CD14-positive monocyte (primary cell): ENCODE data around the gene EGLN2. TPM values are rescaled to one million over a fixed set of nuclear protein-coding genes. Genes with fewer than 3 reads are reported as not detected.
A peak's percentile ranks its signal among the peaks of the same experiment; 100 is the strongest.

ENCODE experiments used
- DNase-seq, 3 donors: peaks; one replicate each; pipeline ENCODE4 v3.0.0-alpha.2; 2011 to 2022
- H2AFZ ChIP-seq: 2 replicates; pipeline ENCODE4 v1.6.0; 2012; ENCODE audit warnings: mild to moderate bottlenecking, low read depth, low read length, inconsistent platforms; ENCODE audit not compliant: insufficient read depth, poor library complexity, severe bottlenecking
- H3K27ac ChIP-seq, 2 donors: 1 replicate in 1 of 2; 2 replicates in 1 of 2; pipeline ENCODE4 v1.5.1; 2012 to 2013; ENCODE audit warnings: low read length in 2 of 2, control low read depth in 1 of 2, inconsistent platforms in 1 of 2, low read depth in 1 of 2, mild to moderate bottlenecking in 1 of 2
- H3K27me3 ChIP-seq, 2 donors: one replicate each; pipeline versions ENCODE4 v1.6.0 to v1.6.1; 2011 to 2013; ENCODE audit warnings: low read length in 2 of 2; ENCODE audit not compliant: control insufficient read depth in 2 of 2, insufficient read depth in 2 of 2
- H3K36me3 ChIP-seq, 2 donors: replicated peaks in 1 of 2; 1 replicate in 1 of 2; 2 replicates in 1 of 2; pipeline versions ENCODE4 v1.5.1 to v1.6.1; 2012 to 2013; ENCODE audit warnings: low read length in 2 of 2, control low read depth in 1 of 2, inconsistent platforms in 1 of 2, mild to moderate bottlenecking in 1 of 2; ENCODE audit not compliant: insufficient read depth in 2 of 2, control insufficient read depth in 1 of 2
- H3K4me1 ChIP-seq, 2 donors: 1 replicate in 1 of 2; 2 replicates in 1 of 2; pipeline versions ENCODE4 v1.5.1 to v1.6.1; 2012 to 2013; ENCODE audit warnings: low read length in 2 of 2, control low read depth in 1 of 2, inconsistent platforms in 1 of 2, mild to moderate bottlenecking in 1 of 2, moderate library complexity in 1 of 2; ENCODE audit not compliant: insufficient read depth in 2 of 2, control insufficient read depth in 1 of 2
- H3K4me2 ChIP-seq: replicated peaks from 2 replicates; pipeline ENCODE3; 2012; ENCODE audit warnings: low read length, moderate library complexity, mild to moderate bottlenecking; ENCODE audit not compliant: poor library complexity, severe bottlenecking; ENCODE audit errors: extremely low read depth
- H3K4me3 ChIP-seq, 3 experiments: fragments of 200-600 bp in 1 of 3; sonication (generic) in 1 of 3; replicated peaks in 1 of 3; 1 replicate in 2 of 3; 2 replicates in 1 of 3; pipeline ENCODE4 v1.5.1; 2011 to 2013; ENCODE audit warnings: low read length in 3 of 3, mild to moderate bottlenecking in 3 of 3, control low read depth in 2 of 3, low read depth in 2 of 3, inconsistent platforms in 1 of 3, moderate library complexity in 1 of 3
- H3K79me2 ChIP-seq: 2 replicates; pipeline ENCODE4 v1.6.0; 2012; ENCODE audit warnings: mild to moderate bottlenecking, control low read depth, inconsistent platforms, low read length, moderate library complexity; ENCODE audit not compliant: insufficient read depth
- H3K9ac ChIP-seq: 2 replicates; pipeline ENCODE4 v1.6.0; 2017; ENCODE audit warnings: low read length, mild to moderate bottlenecking; ENCODE audit not compliant: insufficient read depth, poor library complexity, severe bottlenecking
- H3K9me3 ChIP-seq, 2 donors: replicated peaks in 1 of 2; 1 replicate in 1 of 2; 2 replicates in 1 of 2; pipeline versions ENCODE4 v1.5.1 to v1.6.1; 2012 to 2013; ENCODE audit warnings: low read length in 2 of 2, control low read depth in 1 of 2; ENCODE audit not compliant: control insufficient read depth in 1 of 2, insufficient read depth in 1 of 2
- H4K20me1 ChIP-seq: 2 replicates; pipeline ENCODE4 v1.6.0; 2012; ENCODE audit warnings: mild to moderate bottlenecking, low read length, control low read depth, moderate library complexity; ENCODE audit not compliant: insufficient read depth
- H3K27ac Mint-ChIP-seq, 7 donors: one replicate each; pipeline ENCODE4 v1.8.0; 2020; ENCODE audit warnings: mild to moderate bottlenecking in 7 of 7, mixed read lengths in 7 of 7, moderate library complexity in 6 of 7, inconsistent platforms in 2 of 7
- H3K27me3 Mint-ChIP-seq, 3 donors: one replicate each; pipeline ENCODE4 v1.8.0; 2021 to 2022; ENCODE audit warnings: low read depth in 3 of 3, mild to moderate bottlenecking in 3 of 3, mixed read lengths in 3 of 3, moderate library complexity in 3 of 3, inconsistent platforms in 1 of 3
- H3K36me3 Mint-ChIP-seq, 2 donors: one replicate each; pipeline ENCODE4 v1.8.0; 2020; ENCODE audit warnings: mixed read lengths in 2 of 2, inconsistent platforms in 1 of 2, mild to moderate bottlenecking in 1 of 2
- H3K4me1 Mint-ChIP-seq: one replicate; pipeline ENCODE4 v1.8.0; 2020; ENCODE audit warnings: mild to moderate bottlenecking, mixed read lengths
- H3K4me3 Mint-ChIP-seq, 2 donors: one replicate each; pipeline ENCODE4 v1.8.0; 2020; ENCODE audit warnings: mild to moderate bottlenecking in 2 of 2, mixed read lengths in 2 of 2, moderate library complexity in 1 of 2
- H3K9me3 Mint-ChIP-seq, 7 donors: one replicate each; pipeline ENCODE4 v1.8.0; 2020 to 2022; ENCODE audit warnings: mixed read lengths in 7 of 7, mild to moderate bottlenecking in 6 of 7, moderate library complexity in 6 of 7, inconsistent platforms in 2 of 7
- WGBS: methylation state at CpG from one replicate; pipeline ENCODE4 v1.1.5; 2013; ENCODE audit warnings: missing lambda C conversion rate; ENCODE audit not compliant: insufficient coverage; 5-methylcytosine and 5-hydroxymethylcytosine counted together
- intact Hi-C, 2 donors: fragments of 100-400 bp; cut with micrococcal nuclease; formaldehyde crosslinking; loops; one replicate each; pipeline versions ENCODE4 v1.15.0 to v1.15.1; 2023
- polyA plus RNA-seq, 3 donors: library from polyadenylated mRNA; depleted of rRNA in 1 of 3; unstranded in 2 of 3; stranded (reverse) in 1 of 3; fragments of 300-500 nt in 2 of 3; fragments of >200 nt in 1 of 3; fragmentation: Illumina TruSeq in 2 of 3; gene quantifications; 1 replicate in 2 of 3; 2 replicates in 1 of 3; pipeline ENCODE4 v1.2.3, GENCODE V29; 2012 to 2021
- TF ChIP-seq, protein P1 (sequence below): fragments of 200-600 bp; IDR thresholded peaks from one replicate; pipeline ENCODE4 v1.8.0; 2022; ENCODE audit warnings: antibody characterized with exemption, mild to moderate bottlenecking

Gene EGLN2
- polyA plus RNA-seq, 3 donors, result 60.6 to 76.8 (median 64.5) TPM

DNA sequence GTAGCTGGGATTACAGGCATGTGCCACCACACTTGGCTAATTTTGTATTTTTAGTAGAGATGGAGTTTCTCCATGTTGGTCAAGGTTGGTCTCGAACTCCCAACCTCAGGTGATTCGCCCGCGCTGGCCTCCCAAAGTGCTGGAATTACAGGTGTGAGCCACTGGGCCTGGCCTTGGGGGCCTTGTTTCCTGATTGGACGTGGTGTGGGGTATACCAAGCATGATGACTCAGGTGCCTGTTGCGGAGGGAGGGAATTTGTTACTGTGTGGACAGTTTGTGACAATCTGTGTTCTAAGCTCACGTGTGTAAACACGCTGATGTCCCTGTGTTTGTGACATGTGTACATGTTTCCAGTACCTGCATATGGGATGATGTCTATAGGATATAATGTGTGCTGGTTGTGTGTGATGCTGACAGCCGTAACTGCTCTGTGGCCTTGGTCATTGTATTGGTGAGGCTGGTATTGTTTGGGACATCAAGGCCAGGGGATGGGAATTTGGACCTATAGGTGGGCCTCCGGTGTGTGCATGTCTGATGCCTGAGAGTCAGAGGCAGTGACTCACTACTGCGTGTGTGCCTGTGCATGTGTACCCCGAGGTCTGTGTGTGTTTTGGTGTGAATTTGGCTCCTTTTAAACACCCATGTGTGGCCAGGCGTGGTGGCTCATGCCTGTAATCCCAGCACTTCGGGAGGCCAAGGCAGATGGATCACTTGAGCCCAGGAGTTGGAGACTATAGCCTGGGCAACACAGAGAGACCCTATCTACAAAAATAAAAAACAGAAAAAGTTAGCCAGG lies 1.6 kb upstream of the EGLN2 start:
- H3K9me3 Mint-ChIP-seq, result no peaks in the 10 kb centered on the region
- peak overlapping the region in 1 of 2 donors; percentile 90 for H3K4me3 Mint-ChIP-seq
- intact Hi-C loops, result loop anchor here in 1 of 2 donors (5.0 kb wide), 1 partner anchor 45 kb away; the partner anchor contains the start of genes ACTMAP and SNRPA
- Histone ChIP-seq H3K4me3 (peak overlapping the region in 1 of 3 experiments; percentile 79), H3K4me1 (peaks cover 36 to 39% of the 10 kb centered on the region in 2 donors), H3K4me2 (peak overlapping the region; percentile 83), H3K36me3 (peaks cover 24 to 38% of the 10 kb centered on the region in 2 donors), H4K20me1 (peaks cover 30% of the 10 kb centered on the region), H3K27ac (peak overlapping the region; percentile 93 to 94), H3K9ac (no peak overlapping the region), H3K9me3 (no peaks in the 10 kb centered on the region), H2AFZ (peak overlapping the region; percentile 70), H3K79me2 (peaks cover 33% of the 10 kb centered on the region), H3K27me3 (no peaks in the 10 kb centered on the region)
- H3K4me1 Mint-ChIP-seq, result peaks cover 46% of the 10 kb centered on the region
- H3K27me3 Mint-ChIP-seq, result peaks cover 0 to 6% (median 0%) of the 10 kb centered on the region in 3 donors
- 94% methylated on average over 10 of the region's 14 CpGs for WGBS
- peak overlapping the region; percentile 85 to 99 (median 98) for H3K27ac Mint-ChIP-seq
- DNase-seq, result no peak
- peaks cover 34 to 57% of the 10 kb centered on the region in 2 donors for H3K36me3 Mint-ChIP-seq
- TF ChIP-seq, protein P1, sequence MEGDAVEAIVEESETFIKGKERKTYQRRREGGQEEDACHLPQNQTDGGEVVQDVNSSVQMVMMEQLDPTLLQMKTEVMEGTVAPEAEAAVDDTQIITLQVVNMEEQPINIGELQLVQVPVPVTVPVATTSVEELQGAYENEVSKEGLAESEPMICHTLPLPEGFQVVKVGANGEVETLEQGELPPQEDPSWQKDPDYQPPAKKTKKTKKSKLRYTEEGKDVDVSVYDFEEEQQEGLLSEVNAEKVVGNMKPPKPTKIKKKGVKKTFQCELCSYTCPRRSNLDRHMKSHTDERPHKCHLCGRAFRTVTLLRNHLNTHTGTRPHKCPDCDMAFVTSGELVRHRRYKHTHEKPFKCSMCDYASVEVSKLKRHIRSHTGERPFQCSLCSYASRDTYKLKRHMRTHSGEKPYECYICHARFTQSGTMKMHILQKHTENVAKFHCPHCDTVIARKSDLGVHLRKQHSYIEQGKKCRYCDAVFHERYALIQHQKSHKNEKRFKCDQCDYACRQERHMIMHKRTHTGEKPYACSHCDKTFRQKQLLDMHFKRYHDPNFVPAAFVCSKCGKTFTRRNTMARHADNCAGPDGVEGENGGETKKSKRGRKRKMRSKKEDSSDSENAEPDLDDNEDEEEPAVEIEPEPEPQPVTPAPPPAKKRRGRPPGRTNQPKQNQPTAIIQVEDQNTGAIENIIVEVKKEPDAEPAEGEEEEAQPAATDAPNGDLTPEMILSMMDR, result no peak

DNA sequence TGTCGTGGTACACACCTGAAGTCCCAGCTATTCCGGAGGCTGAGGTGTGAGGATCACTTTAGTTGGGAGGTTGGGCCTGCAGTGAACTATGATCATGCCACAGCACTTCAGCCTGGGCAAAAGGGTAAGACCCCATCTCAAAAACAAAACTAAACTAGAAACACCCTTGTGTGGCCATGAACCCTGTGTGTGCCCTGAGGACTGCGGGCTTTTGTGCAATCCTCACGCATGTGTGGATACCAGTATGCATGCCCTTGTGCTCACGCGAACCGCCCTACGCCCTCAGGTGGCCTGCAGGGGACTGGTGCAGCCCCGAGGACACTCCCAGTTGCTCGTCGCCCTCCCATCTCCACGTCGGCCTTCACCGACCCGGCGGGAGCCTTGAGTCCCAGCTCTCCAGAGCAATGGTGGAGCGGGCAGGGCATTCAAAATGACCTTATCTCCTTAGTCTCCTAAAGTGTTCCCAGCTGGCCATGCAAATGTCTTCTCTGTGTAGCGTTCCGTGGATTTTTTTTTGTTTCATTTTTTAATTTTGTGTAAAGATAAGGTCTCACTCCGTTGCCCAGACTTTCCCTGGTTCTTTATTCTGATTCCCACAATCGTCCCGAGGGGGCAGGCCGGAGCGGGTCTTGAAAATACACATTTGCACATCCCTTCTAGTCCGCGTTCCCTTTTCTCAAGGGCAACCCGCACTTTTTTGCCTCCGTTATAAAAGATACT lies 868 bp upstream of the EGLN2 start:
- H3K4me1 ChIP-seq, result peaks cover 44 to 46% of the 10 kb centered on the region in 2 donors
- peaks cover 0 to 5% (median 0%) of the 10 kb centered on the region in 3 donors for H3K27me3 Mint-ChIP-seq

More for the DNA sequence above, 868 bp upstream of the EGLN2 start:
- H3K4me1 Mint-ChIP-seq, result peaks cover 52% of the 10 kb centered on the region
- Histone ChIP-seq H2AFZ (peak overlapping the region; percentile 70), H4K20me1 (peaks cover 38% of the 10 kb centered on the region), H3K79me2 (peaks cover 41% of the 10 kb centered on the region), H3K9ac (peak overlapping the region; percentile 70), H3K4me3 (peak overlapping the region; percentile 64 to 79 (median 66)), H3K9me3 (no peaks in the 10 kb centered on the region), H3K36me3 (peaks cover 24 to 31% of the 10 kb centered on the region in 2 donors), H3K4me2 (peak overlapping the region; percentile 83), H3K27me3 (no peaks in the 10 kb centered on the region), H3K27ac (peak overlapping the region; percentile 93 to 94)
- H3K27ac Mint-ChIP-seq, result peak overlapping the region; percentile 97 to 99 (median 98)
- peak; percentile 63 to 82 (median 79) for DNase-seq
- TF ChIP-seq, protein P1, result peak; percentile 53
- peak overlapping the region; percentile 90 to 95 for H3K4me3 Mint-ChIP-seq
- H3K36me3 Mint-ChIP-seq, result peaks cover 30 to 50% of the 10 kb centered on the region in 2 donors
- H3K9me3 Mint-ChIP-seq, result no peaks in the 10 kb centered on the region
- WGBS, result 0% methylated on average over 18 of the region's 28 CpGs
- intact Hi-C loops, result loop anchor here in 1 of 2 donors (1.0 to 5.0 kb wide), 3 partner anchors 20 to 81 kb away; partner anchors contain the start of genes ACTMAP, ITPKC, RAB4B and SNRPA
